Left lung (tissue), 10 donors: ENCODE measurements around the gene RAB27B. TPM values are rescaled to one million over a fixed set of nuclear protein-coding genes. Genes with fewer than 3 reads are reported as not detected.

Experiments used
- ATAC-seq: fragments of 200-7000 bp; cut with Tn5 transposase; one replicate; pipeline ENCODE4 v1.9.1; 2020; ENCODE audit warnings: moderate library complexity
- DNase-seq, 4 donors: peaks; one replicate each; pipeline ENCODE4 v3.0.0-alpha.2; 2013 to 2020
- H3K27ac ChIP-seq, 2 donors: fragments of 200-600 bp; sonication (generic) in 1 of 2; one replicate each; pipeline versions ENCODE4 v1.5.0 to v1.8.0; 2020 to 2021
- H3K27me3 ChIP-seq, 2 donors: fragments of 200-600 bp; sonication (generic) in 1 of 2; one replicate each; pipeline versions ENCODE4 v1.5.0 to v1.8.0; 2020 to 2021
- H3K36me3 ChIP-seq, 2 donors: fragments of 200-600 bp; sonication (generic) in 1 of 2; one replicate each; pipeline versions ENCODE4 v1.5.0 to v1.8.0; 2020 to 2021
- H3K4me1 ChIP-seq, 2 donors: fragments of 200-600 bp; one replicate each; pipeline ENCODE4 v1.8.0; 2021
- H3K4me3 ChIP-seq, 2 donors: fragments of 200-600 bp; sonication (generic) in 1 of 2; one replicate each; pipeline versions ENCODE4 v1.5.0 to v1.8.0; 2020 to 2021; ENCODE audit warnings: mild to moderate bottlenecking in 1 of 2
- H3K9me3 ChIP-seq, 2 donors: fragments of 200-600 bp; sonication (generic) in 1 of 2; one replicate each; pipeline versions ENCODE4 v1.5.0 to v1.8.0; 2020 to 2021
- intact Hi-C, 2 donors: fragments of 100-400 bp; cut with DNase I; formaldehyde crosslinking; loops; one replicate each; pipeline versions ENCODE4 v1.11.2 to v1.14.2; 2022
- polyA plus RNA-seq, 6 donors: library from polyadenylated mRNA; unstranded; fragments of 120-200 nt; gene quantifications; one replicate each; pipeline ENCODE4 v1.2.1, GENCODE V29; 2013; ENCODE audit not compliant: insufficient read length in 6 of 6
- total RNA-seq, 2 donors: library from RNA; stranded (reverse); fragmentation: NEBNext Ultra II Directional; extraction: Animal tissue kit (Norgen Biotek cat#: 25700); gene quantifications; one replicate each; pipeline ENCODE4 v1.2.1, GENCODE V29; 2021
- TF ChIP-seq, protein P1 (sequence below), 2 donors: fragments of 200-600 bp; sonication (generic) in 1 of 2; IDR thresholded peaks; one replicate each; pipeline versions ENCODE4 v1.5.0 to v1.8.0; 2021; ENCODE audit warnings: antibody characterized with exemption in 2 of 2
- donor health status: DM: no; HTN: yes; CAD: no.
- donor health status: DM: no; HTN: no; CAD: no.

The RAB27B gene
- total and polyA plus RNA-seq, 8 donors = 7.4 to 66.6 (median 10.5) TPM

DNA sequence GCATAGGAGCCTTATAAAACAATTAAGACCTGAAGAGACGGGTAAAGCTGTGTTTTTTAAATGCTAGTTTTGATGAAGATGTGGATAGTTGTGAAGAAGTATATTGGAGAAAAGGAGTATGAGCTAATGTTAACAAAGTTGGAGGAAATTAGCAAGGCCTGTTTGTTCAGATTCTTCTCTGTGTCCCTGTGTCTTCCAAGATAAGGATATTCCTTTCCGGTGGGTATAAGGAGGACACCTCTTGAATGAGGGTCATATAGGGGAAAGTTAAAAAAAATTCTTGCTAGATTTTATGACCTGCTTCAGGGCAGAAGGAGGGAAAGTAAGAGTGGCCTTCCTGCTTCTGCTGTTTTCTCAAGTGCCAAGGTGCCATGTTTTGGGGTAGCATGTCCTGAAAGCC, 72.0 kb downstream of the RAB27B start:
- no peak for DNase-seq
- Histone ChIP-seq H3K27me3 (no peaks in the 10 kb centered on the region), H3K4me3 (no peak overlapping the region), H3K9me3 (no peaks in the 10 kb centered on the region), H3K36me3 (no peaks in the 10 kb centered on the region), H3K4me1 (no peaks in the 10 kb centered on the region), H3K27ac (no peak overlapping the region)
- TF ChIP-seq, protein P1, sequence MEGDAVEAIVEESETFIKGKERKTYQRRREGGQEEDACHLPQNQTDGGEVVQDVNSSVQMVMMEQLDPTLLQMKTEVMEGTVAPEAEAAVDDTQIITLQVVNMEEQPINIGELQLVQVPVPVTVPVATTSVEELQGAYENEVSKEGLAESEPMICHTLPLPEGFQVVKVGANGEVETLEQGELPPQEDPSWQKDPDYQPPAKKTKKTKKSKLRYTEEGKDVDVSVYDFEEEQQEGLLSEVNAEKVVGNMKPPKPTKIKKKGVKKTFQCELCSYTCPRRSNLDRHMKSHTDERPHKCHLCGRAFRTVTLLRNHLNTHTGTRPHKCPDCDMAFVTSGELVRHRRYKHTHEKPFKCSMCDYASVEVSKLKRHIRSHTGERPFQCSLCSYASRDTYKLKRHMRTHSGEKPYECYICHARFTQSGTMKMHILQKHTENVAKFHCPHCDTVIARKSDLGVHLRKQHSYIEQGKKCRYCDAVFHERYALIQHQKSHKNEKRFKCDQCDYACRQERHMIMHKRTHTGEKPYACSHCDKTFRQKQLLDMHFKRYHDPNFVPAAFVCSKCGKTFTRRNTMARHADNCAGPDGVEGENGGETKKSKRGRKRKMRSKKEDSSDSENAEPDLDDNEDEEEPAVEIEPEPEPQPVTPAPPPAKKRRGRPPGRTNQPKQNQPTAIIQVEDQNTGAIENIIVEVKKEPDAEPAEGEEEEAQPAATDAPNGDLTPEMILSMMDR (IDR thresholded peaks at IDR 0.05) = no peak
- intact Hi-C loops = no loop called here
- ATAC-seq = no peak

- no peaks in the 10 kb centered on the region for H3K36me3 ChIP-seq
- intact Hi-C loops = no loop called here
- H3K27ac ChIP-seq = no peak overlapping the region
- H3K27me3 ChIP-seq = no peaks in the 10 kb centered on the region
- ATAC-seq = no peak
- DNase-seq = no peak
- no peak overlapping the region for H3K4me3 ChIP-seq
- H3K4me1 ChIP-seq = no peaks in the 10 kb centered on the region
- TF ChIP-seq, protein P1 (IDR thresholded peaks at IDR 0.05) = no peak
- no peaks in the 10 kb centered on the region for H3K9me3 ChIP-seq
Observed at GRCh38 chr18:54904581-54904980, 76.3 kb downstream of the RAB27B start.

GRCh38 chr18:54905629-54906028, 77.4 kb downstream of the RAB27B start:
- Histone ChIP-seq H3K9me3 (no peaks in the 10 kb centered on the region), H3K27me3 (no peaks in the 10 kb centered on the region), H3K4me3 (no peak overlapping the region), H3K36me3 (no peaks in the 10 kb centered on the region), H3K4me1 (no peaks in the 10 kb centered on the region), H3K27ac (no peak overlapping the region)
- intact Hi-C loops = no loop called here
- no peak for DNase-seq
- no peak for ATAC-seq
- TF ChIP-seq, protein P1 (IDR thresholded peaks at IDR 0.05) = no peak

- intact Hi-C loops = no loop called here
- H3K27ac ChIP-seq = no peak overlapping the region
- H3K36me3 ChIP-seq = no peaks in the 10 kb centered on the region
- ATAC-seq = no peak
- H3K27me3 ChIP-seq = no peaks in the 10 kb centered on the region
- H3K4me1 ChIP-seq = no peaks in the 10 kb centered on the region
- H3K4me3 ChIP-seq = no peak overlapping the region
- H3K9me3 ChIP-seq = no peaks in the 10 kb centered on the region
- TF ChIP-seq, protein P1 (IDR thresholded peaks at IDR 0.05) = no peak
- DNase-seq = peak in 2 of 4 donors; percentile 14 to 44
Observed at GRCh38 chr18:54906331-54907185, 78.3 kb downstream of the RAB27B start.

DNA sequence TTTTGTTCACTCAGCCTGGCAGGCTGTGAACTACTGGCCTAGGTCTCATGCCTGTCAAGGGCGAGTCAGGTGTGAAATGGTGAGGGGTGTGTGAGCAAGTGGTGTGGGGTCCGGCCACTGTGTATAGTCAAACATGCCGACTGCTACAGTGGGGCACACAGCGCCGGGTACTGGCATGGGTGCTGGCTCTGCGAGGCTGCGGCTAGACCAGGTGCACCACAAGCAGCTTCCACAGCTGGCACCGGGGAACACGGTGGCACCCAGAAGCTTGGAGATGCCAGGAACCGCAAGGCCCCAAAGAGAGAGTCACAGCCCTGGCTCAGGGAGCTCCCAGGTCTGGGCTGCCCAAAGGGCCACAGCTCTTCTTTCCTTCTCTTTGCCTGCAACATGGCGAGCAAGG, 81.3 kb downstream of the RAB27B start:
- no peak for ATAC-seq
- intact Hi-C loops = no loop called here
- DNase-seq = no peak
- Histone ChIP-seq H3K9me3 (no peaks in the 10 kb centered on the region), H3K36me3 (no peaks in the 10 kb centered on the region), H3K4me3 (no peak overlapping the region), H3K27ac (no peak overlapping the region), H3K27me3 (no peaks in the 10 kb centered on the region), H3K4me1 (no peaks in the 10 kb centered on the region)
- TF ChIP-seq, protein P1 (IDR thresholded peaks at IDR 0.05) = no peak
